Spleen (tissue), 7 donors: ENCODE results near the gene DEPDC1B.

Source experiments
- POLR2A ChIP-seq, 3 donors: fragments of 450-650 bp; IDR thresholded peaks; one replicate each; pipeline ENCODE4 v1.5.1; 2017; ENCODE audit warnings: antibody characterized with exemption in 3 of 3, mild to moderate bottlenecking in 1 of 3
- POLR2AphosphoS5 ChIP-seq, 3 donors: sonication (generic); formaldehyde crosslinking; IDR thresholded peaks; one replicate each; pipeline ENCODE4 v1.5.1; 2017; ENCODE audit warnings: antibody characterized with exemption in 3 of 3
- TF ChIP-seq, protein P1 (sequence below), 11 experiments: fragments of 200-600 bp in 7 of 11; fragments of 450-650 bp in 4 of 11; sonication (generic) in 4 of 11; IDR thresholded peaks in 8 of 11; conservative IDR thresholded peaks in 3 of 11; 1 replicate in 7 of 11; 2 replicates in 4 of 11; pipeline versions ENCODE4 v1.4.0 to v1.8.0; 2016 to 2021; ENCODE audit warnings: antibody characterized with exemption in 11 of 11, inconsistent platforms in 4 of 11, mild to moderate bottlenecking in 1 of 11
- donor health status: DM: no; HTN: no; CAD: no; lungs with moderate emphysema.
- donor health status: DM: no; HTN: no; CAD: no.
- donor health status: DM: no; HTN: no; CAD: no.

DNA sequence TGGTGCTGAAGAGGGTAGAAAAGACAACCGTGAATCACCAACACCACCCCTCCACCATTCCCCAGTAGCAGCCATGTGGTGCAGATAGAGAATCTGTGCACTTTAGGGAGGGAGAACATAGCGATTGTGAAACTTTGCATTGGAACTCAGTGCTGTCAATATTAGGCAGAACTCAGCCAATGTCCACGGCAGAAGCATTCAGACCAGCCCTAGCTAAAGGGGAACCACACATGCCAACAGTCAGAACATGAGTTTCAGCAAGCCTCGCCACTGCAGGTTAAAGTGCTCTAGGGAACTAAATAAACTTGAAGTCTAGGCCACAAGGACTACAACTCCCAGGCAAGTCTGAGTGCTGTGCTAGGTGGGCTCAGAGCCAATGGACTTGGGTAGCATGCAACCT is 38.5 kb upstream of the DEPDC1B start:
- TF ChIP-seq, protein P1, sequence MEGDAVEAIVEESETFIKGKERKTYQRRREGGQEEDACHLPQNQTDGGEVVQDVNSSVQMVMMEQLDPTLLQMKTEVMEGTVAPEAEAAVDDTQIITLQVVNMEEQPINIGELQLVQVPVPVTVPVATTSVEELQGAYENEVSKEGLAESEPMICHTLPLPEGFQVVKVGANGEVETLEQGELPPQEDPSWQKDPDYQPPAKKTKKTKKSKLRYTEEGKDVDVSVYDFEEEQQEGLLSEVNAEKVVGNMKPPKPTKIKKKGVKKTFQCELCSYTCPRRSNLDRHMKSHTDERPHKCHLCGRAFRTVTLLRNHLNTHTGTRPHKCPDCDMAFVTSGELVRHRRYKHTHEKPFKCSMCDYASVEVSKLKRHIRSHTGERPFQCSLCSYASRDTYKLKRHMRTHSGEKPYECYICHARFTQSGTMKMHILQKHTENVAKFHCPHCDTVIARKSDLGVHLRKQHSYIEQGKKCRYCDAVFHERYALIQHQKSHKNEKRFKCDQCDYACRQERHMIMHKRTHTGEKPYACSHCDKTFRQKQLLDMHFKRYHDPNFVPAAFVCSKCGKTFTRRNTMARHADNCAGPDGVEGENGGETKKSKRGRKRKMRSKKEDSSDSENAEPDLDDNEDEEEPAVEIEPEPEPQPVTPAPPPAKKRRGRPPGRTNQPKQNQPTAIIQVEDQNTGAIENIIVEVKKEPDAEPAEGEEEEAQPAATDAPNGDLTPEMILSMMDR (IDR thresholded peaks at IDR 0.05 in 8 of 11, conservative IDR thresholded peaks at IDR 0.05 in 3 of 11) = no peak
- TF ChIP-seq POLR2A (IDR thresholded peaks at IDR 0.05) (no peak), POLR2AphosphoS5 (IDR thresholded peaks at IDR 0.05) (no peak)
